Fibroblast of villous mesenchyme (primary cell): Measurements from ENCODE around the gene PLXNC1. TPM values are rescaled to one million over a fixed set of nuclear protein-coding genes. Genes with fewer than 3 reads are reported as not detected.

Experiments used
- DNase-seq: peaks from one replicate; pipeline ENCODE4 v3.0.0-alpha.2; 2010; ENCODE audit warnings: low read depth
- H3K4me3 ChIP-seq: 2 replicates; pipeline ENCODE4 v1.5.1; 2011; ENCODE audit warnings: low read depth, mild to moderate bottlenecking, low read length
- total RNA-seq: library from RNA; depleted of rRNA; stranded (reverse); fragments of >200 nt; gene quantifications from 2 replicates; pipeline ENCODE4 v1.2.3, GENCODE V29; 2012
- TF ChIP-seq, protein P1 (sequence below): IDR thresholded peaks from 2 replicates; pipeline ENCODE4 v1.5.1; 2012; ENCODE audit warnings: low read depth, mild to moderate bottlenecking, low read length; ENCODE audit not compliant: insufficient read depth

Gene PLXNC1
- total RNA-seq, 1 donor = 0.86 TPM

DNA sequence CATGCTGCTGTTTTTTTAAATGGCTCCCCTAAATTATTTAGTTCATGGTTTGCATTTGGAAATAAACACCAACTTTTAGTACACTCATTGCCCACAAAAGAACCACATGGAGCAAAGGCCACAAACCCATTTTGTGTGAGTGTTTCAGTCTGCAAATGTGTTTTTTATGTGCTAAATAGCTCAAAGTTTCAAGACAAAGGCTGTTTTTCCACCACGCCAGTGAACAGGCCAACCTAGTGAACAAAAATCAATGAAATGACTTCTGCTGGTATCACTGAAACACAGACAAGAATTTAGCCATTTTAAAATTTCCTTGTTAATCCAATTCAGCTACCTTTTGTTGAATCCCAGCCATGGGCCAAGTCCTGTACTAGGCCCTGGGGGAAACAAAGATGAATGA is 52.3 kb downstream of the PLXNC1 start:
- no peak overlapping the region for H3K4me3 ChIP-seq
- TF ChIP-seq, protein P1, sequence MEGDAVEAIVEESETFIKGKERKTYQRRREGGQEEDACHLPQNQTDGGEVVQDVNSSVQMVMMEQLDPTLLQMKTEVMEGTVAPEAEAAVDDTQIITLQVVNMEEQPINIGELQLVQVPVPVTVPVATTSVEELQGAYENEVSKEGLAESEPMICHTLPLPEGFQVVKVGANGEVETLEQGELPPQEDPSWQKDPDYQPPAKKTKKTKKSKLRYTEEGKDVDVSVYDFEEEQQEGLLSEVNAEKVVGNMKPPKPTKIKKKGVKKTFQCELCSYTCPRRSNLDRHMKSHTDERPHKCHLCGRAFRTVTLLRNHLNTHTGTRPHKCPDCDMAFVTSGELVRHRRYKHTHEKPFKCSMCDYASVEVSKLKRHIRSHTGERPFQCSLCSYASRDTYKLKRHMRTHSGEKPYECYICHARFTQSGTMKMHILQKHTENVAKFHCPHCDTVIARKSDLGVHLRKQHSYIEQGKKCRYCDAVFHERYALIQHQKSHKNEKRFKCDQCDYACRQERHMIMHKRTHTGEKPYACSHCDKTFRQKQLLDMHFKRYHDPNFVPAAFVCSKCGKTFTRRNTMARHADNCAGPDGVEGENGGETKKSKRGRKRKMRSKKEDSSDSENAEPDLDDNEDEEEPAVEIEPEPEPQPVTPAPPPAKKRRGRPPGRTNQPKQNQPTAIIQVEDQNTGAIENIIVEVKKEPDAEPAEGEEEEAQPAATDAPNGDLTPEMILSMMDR = no peak
- no peak for DNase-seq

DNA sequence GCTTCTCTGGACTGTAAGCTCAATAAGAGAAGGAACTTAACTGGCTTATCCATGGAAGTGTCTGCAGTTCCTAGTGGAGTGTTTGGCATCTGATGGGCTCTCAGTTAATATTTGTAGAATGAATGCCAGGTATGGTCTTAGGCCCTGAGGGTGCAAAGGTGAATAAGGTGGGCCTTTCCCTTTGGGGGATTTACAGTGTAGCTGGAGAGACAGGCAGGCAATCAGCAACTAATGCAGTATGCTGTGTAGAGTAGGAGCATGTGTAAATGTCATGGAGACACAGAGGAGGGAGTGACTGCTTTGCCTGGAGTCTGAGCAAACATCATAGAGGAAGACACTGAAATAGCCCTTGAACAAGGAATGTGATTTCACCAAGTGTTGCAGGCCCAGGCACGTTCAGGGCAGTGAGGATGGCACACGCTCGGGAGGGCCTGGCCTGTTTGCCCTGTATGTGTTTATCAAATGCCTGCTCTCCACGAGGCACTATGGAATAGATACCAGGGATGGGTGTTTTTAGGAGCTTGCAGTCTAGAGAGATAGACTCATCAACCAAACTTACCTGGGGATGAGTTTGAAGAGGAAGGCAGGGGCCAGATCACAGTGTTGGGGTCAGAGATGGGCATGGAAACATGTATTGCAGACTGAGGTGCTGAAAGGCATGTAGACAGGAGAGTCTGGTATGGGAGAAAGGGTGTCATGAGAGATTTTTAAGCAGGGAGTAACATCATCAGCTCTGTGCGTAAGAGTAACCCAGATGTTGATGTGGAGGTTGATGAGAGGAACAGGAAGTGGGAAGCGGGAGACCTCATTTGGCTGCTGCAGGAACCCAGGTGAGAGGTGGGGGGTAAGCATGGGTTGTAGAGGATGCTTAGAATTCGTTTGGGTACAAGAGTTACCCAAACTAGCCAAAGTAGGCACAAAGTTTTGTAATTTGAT is 54.1 kb downstream of the PLXNC1 start:
- DNase-seq = no peak
- no peak overlapping the region for H3K4me3 ChIP-seq
- TF ChIP-seq, protein P1 = no peak

DNA sequence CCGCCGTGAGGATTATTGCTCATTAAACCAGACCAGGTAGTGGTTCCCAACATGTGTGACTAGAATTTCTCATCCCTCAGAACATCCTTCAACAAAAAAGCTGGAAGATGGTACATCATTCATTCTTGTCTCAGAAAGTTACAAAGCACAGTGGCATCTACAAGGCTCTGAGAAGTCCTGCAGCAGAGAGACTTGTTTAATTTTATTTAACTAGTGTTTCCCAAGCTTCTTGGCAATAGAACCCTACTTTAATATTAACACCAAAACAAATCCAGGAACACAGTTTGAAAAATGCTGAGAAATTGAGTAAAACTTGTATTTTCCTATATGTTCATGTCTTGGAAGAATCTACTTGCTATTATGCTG is 54.8 kb downstream of the PLXNC1 start:
- TF ChIP-seq, protein P1 = no peak
- DNase-seq = no peak
- H3K4me3 ChIP-seq = no peak overlapping the region

DNA sequence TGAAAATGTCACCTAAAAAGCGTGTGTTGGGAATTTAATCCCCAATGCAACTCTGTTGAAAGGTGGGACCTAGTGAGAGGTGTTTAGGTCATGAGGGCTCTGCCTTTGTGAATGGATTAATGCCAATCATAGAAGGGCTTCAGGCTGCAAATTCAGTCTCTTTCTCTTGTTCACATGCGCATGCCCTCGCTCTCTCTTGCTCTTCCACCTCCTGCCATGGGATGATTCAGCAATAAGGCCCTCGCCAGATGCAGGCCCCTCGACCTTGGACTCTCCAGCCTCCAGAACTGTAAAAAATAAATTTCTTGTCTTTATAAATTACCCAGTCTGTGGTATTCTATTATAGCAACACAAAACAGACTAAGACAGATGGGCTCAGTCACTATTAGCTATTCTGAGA is 55.4 kb downstream of the PLXNC1 start:
- DNase-seq = no peak
- no peak overlapping the region for H3K4me3 ChIP-seq
- TF ChIP-seq, protein P1 = no peak

DNA sequence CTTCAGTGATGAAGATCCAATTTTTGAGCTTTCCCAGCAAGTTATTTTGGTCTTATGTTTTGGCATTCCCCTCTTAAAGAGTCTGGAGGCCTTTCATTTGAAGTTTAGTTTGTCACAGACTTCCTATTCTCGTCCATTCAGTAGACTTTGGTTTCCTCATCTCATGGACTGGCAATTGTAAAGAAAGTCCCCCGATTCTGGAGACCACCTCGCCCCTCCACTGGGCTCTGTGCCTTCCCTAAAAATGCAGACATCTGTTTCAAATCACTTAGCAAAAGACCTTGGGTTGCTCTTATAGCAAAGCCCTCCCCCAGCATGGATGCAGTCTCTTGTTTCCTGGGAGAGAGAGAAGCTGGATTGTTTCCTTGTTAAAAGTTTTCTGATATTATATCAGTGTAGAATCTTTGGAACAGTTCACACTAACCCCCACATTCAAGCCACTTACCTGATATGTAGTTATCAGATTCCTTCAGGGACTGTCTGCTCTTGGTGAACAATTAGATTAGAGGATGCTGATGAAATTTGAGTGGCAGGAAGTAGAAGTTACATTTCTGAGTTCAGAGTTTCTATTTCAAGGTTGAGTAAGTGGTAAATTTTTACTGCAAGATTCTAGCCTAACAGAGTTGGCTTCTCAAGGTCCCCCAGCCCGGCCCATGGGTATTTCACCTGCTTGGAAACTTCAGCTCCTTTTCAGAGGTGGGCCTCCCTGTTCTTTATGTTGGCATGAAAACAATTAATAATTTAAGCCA is 56.3 kb downstream of the PLXNC1 start:
- no peak for DNase-seq
- no peak overlapping the region for H3K4me3 ChIP-seq
- TF ChIP-seq, protein P1 = no peak

DNA sequence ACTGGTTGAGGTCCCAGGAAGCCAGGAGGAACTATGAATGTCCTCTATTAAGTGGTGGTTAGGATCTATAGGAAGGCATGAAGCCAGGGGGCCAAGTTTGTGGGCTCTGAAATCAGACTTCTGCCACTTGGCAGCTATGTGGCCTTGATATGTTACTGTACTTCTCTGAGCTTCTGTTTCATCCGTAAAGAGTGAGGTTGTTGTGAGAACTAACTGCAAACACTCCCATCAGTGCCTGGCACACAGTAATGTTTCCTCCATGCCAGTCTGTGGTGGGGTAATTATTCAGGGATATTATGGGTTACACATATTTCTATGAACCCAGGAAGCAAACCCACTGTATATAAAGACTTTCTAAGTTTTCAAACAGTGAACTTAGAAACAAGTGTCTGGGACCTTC is 57.4 kb downstream of the PLXNC1 start:
- DNase-seq = no peak
- TF ChIP-seq, protein P1 = no peak
- no peak overlapping the region for H3K4me3 ChIP-seq
